T-helper 17 cell (primary cell): Measurements from ENCODE around the gene LARGE1. TPM values are rescaled to one million over a fixed set of nuclear protein-coding genes. Genes with fewer than 3 reads are reported as not detected.

Source experiments
- ATAC-seq: fragments of 150-1000 bp; cut with Tn5 transposase; 2 replicates; pipeline ENCODE4 v1.10.0; 2021; ENCODE audit warnings: mild to moderate bottlenecking, moderate library complexity
- DNase-seq, 3 donors: peaks; one replicate each; pipeline versions ENCODE4 v3.0.0 to v3.0.0-alpha.2; 2020 to 2021
- H3K9me3 ChIP-seq: one replicate; pipeline ENCODE4 v1.7.0; 2013; ENCODE audit warnings: low read length, mild to moderate bottlenecking; ENCODE audit not compliant: control insufficient read depth, poor library complexity, severe bottlenecking
- H3K27ac Mint-ChIP-seq: one replicate; pipeline ENCODE4 v1.8.0; 2022; ENCODE audit warnings: mild to moderate bottlenecking, moderate library complexity, mixed read lengths
- H3K27me3 Mint-ChIP-seq: one replicate; pipeline ENCODE4 v1.8.0; 2022; ENCODE audit warnings: mixed read lengths
- H3K36me3 Mint-ChIP-seq: one replicate; pipeline ENCODE4 v1.8.0; 2022; ENCODE audit warnings: low read depth, mixed read lengths
- H3K4me1 Mint-ChIP-seq: one replicate; pipeline ENCODE4 v1.8.0; 2022; ENCODE audit warnings: mild to moderate bottlenecking, mixed read lengths
- H3K4me3 Mint-ChIP-seq: one replicate; pipeline ENCODE4 v1.8.0; 2022; ENCODE audit warnings: mild to moderate bottlenecking, moderate library complexity, mixed read lengths
- total RNA-seq, 4 donors: library from RNA in 2 of 4; stranded (reverse) in 2 of 4; gene quantifications; one replicate each; pipeline ENCODE4 v1.2.3 and lab custom pipeline; 2022 to 2026

LARGE1 gene
- total RNA-seq, 2 donors from 2014 or later: 2.1 to 7.0 TPM

DNA sequence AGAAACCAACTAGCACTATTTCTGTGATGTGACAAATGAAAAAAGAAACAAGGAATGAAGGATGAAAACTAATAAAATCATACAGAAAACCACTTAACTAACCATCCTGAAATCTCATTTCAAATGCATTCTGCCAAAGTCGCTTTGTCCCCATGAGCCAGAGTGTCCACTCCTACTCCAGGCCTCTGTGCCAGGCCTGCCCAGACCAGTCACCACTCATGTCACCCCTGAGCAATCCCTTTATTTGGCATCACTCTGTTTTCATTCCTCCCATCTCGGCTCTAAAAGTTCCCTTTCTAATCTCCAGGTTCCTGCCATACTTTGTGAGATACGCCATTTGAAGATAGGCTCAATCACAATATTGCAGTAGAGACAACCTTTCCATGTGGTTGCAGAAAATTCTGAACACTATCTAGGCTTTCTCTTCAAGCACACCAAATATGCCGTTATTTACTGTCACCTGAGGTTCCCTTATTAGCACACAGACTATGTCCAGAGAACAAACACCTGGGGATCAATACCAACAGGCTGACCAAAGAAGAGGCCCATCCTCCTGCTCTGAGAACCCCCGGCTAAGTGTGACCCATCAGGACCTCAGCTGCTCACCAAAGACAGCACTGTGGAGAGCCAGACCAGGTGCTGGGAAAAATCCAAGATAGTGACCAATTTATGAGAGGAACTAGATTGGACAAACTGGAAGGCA lies 202.4 kb downstream of the LARGE1 start:
- Mint-ChIP-seq H3K4me3 (no peak overlapping the region), H3K27ac (no peak overlapping the region), H3K36me3 (no peaks in the 10 kb centered on the region), H3K27me3 (no peaks in the 10 kb centered on the region), H3K4me1 (no peaks in the 10 kb centered on the region)
- DNase-seq (no peak), ATAC-seq (no peak)
- no peaks in the 10 kb centered on the region for H3K9me3 ChIP-seq

DNA sequence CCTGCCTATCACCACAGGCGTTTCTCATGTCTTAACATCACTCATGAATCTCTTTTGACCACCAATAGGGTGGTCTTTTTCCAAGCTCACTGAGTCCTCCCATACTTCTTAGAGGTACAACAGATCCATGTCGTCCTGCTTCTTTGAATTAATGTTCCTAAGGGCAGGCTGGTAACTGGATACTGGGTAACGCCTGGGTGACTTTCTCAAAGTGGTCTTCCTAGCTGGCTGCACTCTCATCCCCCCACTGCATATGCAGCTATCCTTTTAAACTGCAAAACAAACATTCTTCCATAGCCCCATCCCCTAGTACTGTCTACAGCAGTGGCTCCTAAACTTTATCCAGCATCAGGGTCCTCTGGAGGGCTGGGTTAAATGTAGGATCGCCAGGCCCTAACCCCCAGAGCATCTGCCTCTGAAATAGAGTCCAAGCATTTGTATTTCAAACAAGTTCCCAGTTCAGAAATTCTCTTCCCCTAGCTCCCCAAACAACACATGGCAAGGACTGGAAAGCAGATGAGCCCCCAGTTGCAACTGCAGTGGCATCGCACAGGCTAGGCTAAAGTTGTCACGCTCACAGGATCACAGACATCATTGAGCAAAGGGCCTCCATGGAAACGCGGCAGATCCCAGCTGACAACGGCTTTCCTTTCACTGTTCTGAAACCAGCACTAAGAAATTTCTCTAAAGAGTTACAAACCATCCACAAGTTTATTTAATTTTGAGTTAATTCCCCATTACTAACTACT lies 204.9 kb downstream of the LARGE1 start:
- H3K4me3 Mint-ChIP-seq: no peak overlapping the region
- no peaks in the 10 kb centered on the region for H3K27me3 Mint-ChIP-seq
- no peak overlapping the region for H3K27ac Mint-ChIP-seq
- no peaks in the 10 kb centered on the region for H3K9me3 ChIP-seq
- ATAC-seq (no peak), DNase-seq (no peak)
- no peaks in the 10 kb centered on the region for H3K4me1 Mint-ChIP-seq
- no peaks in the 10 kb centered on the region for H3K36me3 Mint-ChIP-seq

DNA sequence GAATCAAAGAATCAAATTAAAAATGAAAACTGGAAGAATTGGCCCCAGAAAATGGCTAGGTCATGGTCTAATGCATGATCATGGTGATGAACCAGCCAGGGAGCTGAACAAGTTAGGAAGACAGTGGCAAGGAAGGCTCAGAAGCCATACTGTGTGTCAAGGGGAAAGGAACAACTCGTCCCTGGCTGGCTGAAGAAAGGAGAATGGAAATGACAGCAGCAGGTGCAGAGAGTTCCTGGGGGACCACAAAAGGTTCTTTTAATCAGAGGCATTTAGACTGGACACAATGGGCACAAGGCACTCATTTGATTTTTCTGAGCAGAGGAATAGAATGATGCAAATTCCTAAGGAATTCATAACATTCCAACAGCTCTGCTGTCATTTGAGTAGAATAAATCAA lies 209.9 kb downstream of the LARGE1 start:
- ATAC-seq (no peak), DNase-seq (no peak)
- H3K4me1 Mint-ChIP-seq: no peaks in the 10 kb centered on the region
- H3K27ac Mint-ChIP-seq: no peak overlapping the region
- H3K4me3 Mint-ChIP-seq: no peak overlapping the region
- no peaks in the 10 kb centered on the region for H3K36me3 Mint-ChIP-seq
- no peaks in the 10 kb centered on the region for H3K27me3 Mint-ChIP-seq
- no peaks in the 10 kb centered on the region for H3K9me3 ChIP-seq

- ATAC-seq (no peak), DNase-seq (no peak)
- Mint-ChIP-seq H3K4me1 (no peaks in the 10 kb centered on the region), H3K27ac (no peak overlapping the region), H3K27me3 (no peaks in the 10 kb centered on the region), H3K36me3 (peaks cover 2% of the 10 kb centered on the region), H3K4me3 (no peak overlapping the region)
- H3K9me3 ChIP-seq: no peaks in the 10 kb centered on the region
Observed at GRCh38 chr22:33707581-33707980, 212.7 kb downstream of the LARGE1 start.

GRCh38 chr22:33706100-33706499 lies 214.2 kb downstream of the LARGE1 start:
- Mint-ChIP-seq H3K27ac (no peak overlapping the region), H3K4me3 (no peak overlapping the region), H3K36me3 (peaks cover 2% of the 10 kb centered on the region), H3K27me3 (no peaks in the 10 kb centered on the region), H3K4me1 (no peaks in the 10 kb centered on the region)
- no peaks in the 10 kb centered on the region for H3K9me3 ChIP-seq
- DNase-seq: no peak
- ATAC-seq: no peak

DNA sequence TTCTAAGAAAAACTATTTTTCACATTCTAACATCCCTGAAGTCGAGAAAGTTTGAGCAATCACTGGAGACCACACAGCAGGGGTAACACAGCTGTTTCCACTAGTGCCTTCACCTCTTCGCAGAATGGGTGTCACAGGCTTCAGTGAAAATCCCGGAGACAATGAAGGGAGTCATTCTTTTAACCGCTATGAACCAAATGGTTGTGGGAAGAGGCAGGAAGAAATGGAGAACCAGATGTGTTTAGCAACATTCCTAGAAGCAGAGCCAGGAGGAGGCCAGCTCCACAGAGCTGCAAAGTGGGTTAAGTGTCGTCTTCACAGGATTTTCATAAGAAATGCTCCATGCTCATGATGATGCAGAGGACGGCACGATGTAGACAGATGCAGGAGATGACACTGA lies 221.1 kb downstream of the LARGE1 start:
- Mint-ChIP-seq H3K4me3 (no peak overlapping the region), H3K27me3 (no peaks in the 10 kb centered on the region), H3K27ac (no peak overlapping the region), H3K4me1 (no peaks in the 10 kb centered on the region), H3K36me3 (no peaks in the 10 kb centered on the region)
- no peaks in the 10 kb centered on the region for H3K9me3 ChIP-seq
- no peak for ATAC-seq
- DNase-seq: no peak

DNA sequence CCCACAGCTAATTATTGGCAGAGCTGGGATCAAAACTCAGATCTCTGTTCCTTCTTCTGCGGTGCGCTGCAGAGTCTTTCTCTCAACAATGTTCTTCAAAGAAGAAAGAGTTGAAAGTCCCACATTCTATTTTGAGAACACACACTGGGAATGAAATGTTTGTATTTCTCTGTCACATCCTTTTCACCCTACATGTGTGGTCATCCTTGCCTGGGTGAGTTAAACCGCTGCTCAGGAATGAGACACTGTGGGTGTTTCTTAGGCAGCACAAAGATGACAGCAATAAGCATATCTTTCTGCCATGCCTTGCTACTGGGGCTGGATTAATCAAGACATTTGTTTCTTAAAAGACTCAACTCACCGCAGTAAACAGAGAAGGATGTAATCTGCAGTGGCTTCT lies 222.6 kb downstream of the LARGE1 start:
- Mint-ChIP-seq H3K36me3 (no peaks in the 10 kb centered on the region), H3K4me1 (no peaks in the 10 kb centered on the region), H3K4me3 (no peak overlapping the region), H3K27me3 (no peaks in the 10 kb centered on the region), H3K27ac (no peak overlapping the region)
- no peak for DNase-seq
- no peak for ATAC-seq
- H3K9me3 ChIP-seq: no peaks in the 10 kb centered on the region

DNA sequence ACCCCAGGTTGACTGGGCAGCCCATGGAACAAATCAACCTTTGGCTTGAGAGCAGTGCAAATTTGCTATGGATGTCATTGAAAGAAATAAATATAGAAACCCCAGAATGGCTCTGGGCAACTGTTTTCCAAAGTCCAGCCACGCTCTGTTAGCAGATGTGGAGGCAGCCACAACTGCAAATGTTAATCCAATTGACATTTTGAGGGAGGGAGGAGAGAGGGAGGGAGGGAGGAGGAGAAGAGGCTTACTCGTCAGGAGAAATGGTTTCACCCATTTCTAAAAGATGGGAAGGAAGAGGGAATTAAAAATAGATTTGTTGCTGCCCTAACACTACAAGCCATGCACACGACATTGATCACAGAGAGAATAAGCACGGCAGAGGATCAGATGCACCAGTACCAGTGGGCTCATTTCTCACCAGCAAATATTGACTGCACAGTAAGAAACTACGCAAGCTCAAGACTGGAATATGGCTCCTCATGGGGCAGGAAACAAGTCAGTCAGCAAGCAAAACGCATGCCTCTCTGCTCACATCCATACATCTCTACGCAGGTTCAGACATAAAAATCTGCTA lies 229.1 kb downstream of the LARGE1 start:
- no peak overlapping the region for H3K27ac Mint-ChIP-seq
- no peak for DNase-seq
- H3K9me3 ChIP-seq: peaks cover 3% of the 10 kb centered on the region
- ATAC-seq: no peak
- H3K4me3 Mint-ChIP-seq: no peak overlapping the region
- H3K27me3 Mint-ChIP-seq: no peaks in the 10 kb centered on the region
- peaks cover 2% of the 10 kb centered on the region for H3K36me3 Mint-ChIP-seq
- no peaks in the 10 kb centered on the region for H3K4me1 Mint-ChIP-seq

DNA sequence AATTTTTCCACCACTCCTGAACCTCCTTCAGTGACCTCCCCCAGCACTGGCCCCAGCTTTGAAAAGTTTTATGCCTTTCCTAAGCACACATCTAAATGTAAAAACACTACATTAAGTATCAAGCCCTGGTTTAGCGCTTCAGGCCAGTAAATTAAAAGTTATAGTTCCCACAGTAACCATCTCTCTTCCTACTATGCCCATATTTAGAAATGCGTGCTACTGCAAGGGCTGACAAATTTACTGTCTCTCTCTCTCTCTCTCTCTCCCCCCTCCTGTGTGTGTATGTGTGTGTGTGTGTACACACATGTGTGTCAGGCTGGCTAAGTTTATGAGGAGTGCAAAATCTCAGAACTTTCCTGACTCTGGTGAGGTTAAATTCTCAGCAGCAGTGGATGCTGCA lies 231.4 kb downstream of the LARGE1 start:
- peaks cover 3% of the 10 kb centered on the region for H3K9me3 ChIP-seq
- Mint-ChIP-seq H3K27me3 (no peaks in the 10 kb centered on the region), H3K4me1 (no peaks in the 10 kb centered on the region), H3K4me3 (no peak overlapping the region), H3K36me3 (peaks cover 2% of the 10 kb centered on the region), H3K27ac (no peak overlapping the region)
- no peak for DNase-seq
- no peak for ATAC-seq

DNA sequence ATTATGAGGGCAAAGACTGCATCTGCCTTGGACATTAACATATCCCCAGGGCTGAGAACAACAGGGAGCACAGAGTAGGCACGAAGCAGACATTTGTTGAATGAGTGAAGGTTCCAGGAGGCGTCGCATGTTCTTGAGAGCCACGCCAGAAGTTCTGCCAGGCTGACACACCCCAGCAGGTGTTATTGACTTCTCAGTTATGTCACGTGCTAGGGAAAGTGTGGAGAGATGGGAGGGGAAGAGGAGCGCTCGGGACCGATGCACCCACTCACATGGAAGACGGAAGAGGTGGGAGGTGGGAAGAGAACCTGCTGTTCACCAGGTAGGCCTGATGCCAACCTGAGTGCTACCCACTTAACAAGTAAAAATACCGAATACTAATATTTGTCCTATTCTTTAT lies 232.8 kb downstream of the LARGE1 start:
- H3K9me3 ChIP-seq: peaks cover 3% of the 10 kb centered on the region
- DNase-seq (no peak), ATAC-seq (no peak)
- H3K4me3 Mint-ChIP-seq: no peak overlapping the region
- no peaks in the 10 kb centered on the region for H3K4me1 Mint-ChIP-seq
- no peaks in the 10 kb centered on the region for H3K27me3 Mint-ChIP-seq
- no peak overlapping the region for H3K27ac Mint-ChIP-seq
- H3K36me3 Mint-ChIP-seq: peaks cover 2% of the 10 kb centered on the region

- DNase-seq (no peak), ATAC-seq (no peak)
- no peaks in the 10 kb centered on the region for H3K9me3 ChIP-seq
- no peaks in the 10 kb centered on the region for H3K4me1 Mint-ChIP-seq
- H3K4me3 Mint-ChIP-seq: no peak overlapping the region
- no peaks in the 10 kb centered on the region for H3K27me3 Mint-ChIP-seq
- H3K27ac Mint-ChIP-seq: no peak overlapping the region
- H3K36me3 Mint-ChIP-seq: no peaks in the 10 kb centered on the region
Observed at GRCh38 chr22:33684087-33684486, 236.2 kb downstream of the LARGE1 start.

DNA sequence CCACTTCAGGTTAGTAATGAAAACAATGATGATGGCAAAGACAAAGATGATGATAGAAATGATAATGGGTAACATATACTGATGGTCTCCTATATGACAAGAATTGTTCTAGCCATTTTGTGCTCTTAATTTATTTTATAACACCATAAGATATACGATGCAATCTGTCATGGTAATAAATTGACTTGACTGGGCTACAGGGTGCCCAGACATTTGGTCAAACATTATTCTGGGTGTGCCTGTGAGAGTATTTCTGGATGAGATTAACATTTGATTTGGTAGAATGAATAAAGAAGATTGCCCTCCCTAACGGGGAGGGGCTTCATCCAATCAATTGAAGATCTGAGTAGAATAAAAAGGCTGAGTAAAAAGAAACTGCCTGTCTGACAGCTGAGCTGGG lies 237.3 kb downstream of the LARGE1 start:
- no peak overlapping the region for H3K4me3 Mint-ChIP-seq
- no peaks in the 10 kb centered on the region for H3K27me3 Mint-ChIP-seq
- DNase-seq (no peak), ATAC-seq (no peak)
- no peaks in the 10 kb centered on the region for H3K4me1 Mint-ChIP-seq
- no peaks in the 10 kb centered on the region for H3K9me3 ChIP-seq
- no peaks in the 10 kb centered on the region for H3K36me3 Mint-ChIP-seq
- no peak overlapping the region for H3K27ac Mint-ChIP-seq

DNA sequence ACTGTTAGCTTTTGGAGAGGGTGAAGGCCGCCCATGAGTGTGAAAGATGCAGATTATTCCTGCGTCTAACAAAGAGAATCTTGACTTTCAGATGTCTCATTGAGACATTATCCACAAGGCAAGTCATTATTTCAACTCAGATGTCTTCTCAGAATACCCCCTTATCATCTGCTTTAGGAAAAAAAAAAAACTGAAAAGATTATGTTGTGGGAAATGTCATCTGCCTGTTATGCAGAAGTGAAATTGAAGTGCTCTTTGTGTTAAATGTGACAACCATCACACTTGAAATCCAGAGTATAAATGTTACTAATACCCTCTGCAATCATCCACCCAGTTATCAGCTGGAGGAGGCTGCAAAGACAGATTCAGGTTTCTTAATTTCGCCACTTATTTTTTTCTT lies 239.6 kb downstream of the LARGE1 start:
- no peaks in the 10 kb centered on the region for H3K27me3 Mint-ChIP-seq
- ATAC-seq (no peak), DNase-seq (no peak)
- no peaks in the 10 kb centered on the region for H3K36me3 Mint-ChIP-seq
- H3K4me3 Mint-ChIP-seq: no peak overlapping the region
- H3K4me1 Mint-ChIP-seq: no peaks in the 10 kb centered on the region
- no peaks in the 10 kb centered on the region for H3K9me3 ChIP-seq
- H3K27ac Mint-ChIP-seq: no peak overlapping the region

DNA sequence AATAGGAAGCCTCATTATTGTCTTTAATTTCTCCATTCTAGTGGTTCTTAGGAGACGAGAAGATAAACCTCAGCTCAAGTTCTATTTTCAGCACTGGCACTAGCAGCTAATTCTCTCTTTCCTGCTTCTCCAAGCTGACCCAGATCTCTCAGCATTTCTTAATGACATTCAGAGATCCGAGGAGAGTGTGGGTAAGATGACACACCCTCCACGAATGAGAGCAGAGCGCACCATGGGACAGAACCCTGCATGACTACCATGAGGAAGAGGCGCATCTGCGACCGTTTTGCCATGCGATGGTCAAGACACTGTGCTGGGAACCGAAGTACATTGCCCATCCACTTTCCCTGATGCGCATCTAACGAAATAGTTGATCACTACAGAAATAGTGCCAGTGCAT lies 241.8 kb downstream of the LARGE1 start:
- DNase-seq (no peak), ATAC-seq (no peak)
- no peaks in the 10 kb centered on the region for H3K4me1 Mint-ChIP-seq
- no peaks in the 10 kb centered on the region for H3K9me3 ChIP-seq
- H3K36me3 Mint-ChIP-seq: no peaks in the 10 kb centered on the region
- no peaks in the 10 kb centered on the region for H3K27me3 Mint-ChIP-seq
- H3K27ac Mint-ChIP-seq: no peak overlapping the region
- H3K4me3 Mint-ChIP-seq: no peak overlapping the region
